CD4-positive, alpha-beta T cell treated with Interleukin-1 beta for 1 hour (primary cell): ENCODE results near the gene GAD1.

Source experiments
- DNase-seq, 2 donors: peaks; one replicate each; pipeline ENCODE4 v3.0.0-alpha.2; 2020 to 2022

GAD1 gene

GRCh38 chr2:170846314-170846713 is 29.6 kb downstream of the GAD1 start:
- DNase-seq = no peak

- DNase-seq = no peak
Observed at GRCh38 chr2:170847716-170848115, 31.0 kb downstream of the GAD1 start.

GRCh38 chr2:170848587-170848986 is 31.9 kb downstream of the GAD1 start:
- DNase-seq = no peak

GRCh38 chr2:170850251-170850650 is 33.6 kb downstream of the GAD1 start:
- DNase-seq = no peak

- no peak for DNase-seq
Observed at GRCh38 chr2:170851635-170852034, 34.9 kb downstream of the GAD1 start.

GRCh38 chr2:170856066-170856465 is 39.4 kb downstream of the GAD1 start:
- DNase-seq = no peak

- DNase-seq = no peak
Observed at GRCh38 chr2:170862286-170862902, 45.7 kb downstream of the GAD1 start.

- no peak for DNase-seq
Observed at GRCh38 chr2:170863087-170863486, 46.4 kb downstream of the GAD1 start.

- DNase-seq = no peak
Observed at GRCh38 chr2:170869036-170869435, 52.3 kb downstream of the GAD1 start.

- no peak for DNase-seq
Observed at GRCh38 chr2:170869461-170869860, 52.8 kb downstream of the GAD1 start.

- peak; percentile 52 to 73 for DNase-seq
Observed at GRCh38 chr2:170873035-170873692, 56.5 kb downstream of the GAD1 start.

- no peak for DNase-seq
Observed at GRCh38 chr2:170878066-170878465, 61.4 kb downstream of the GAD1 start.

- peak in 1 of 2 donors; percentile 7 for DNase-seq
Observed at GRCh38 chr2:170878505-170878904, 61.8 kb downstream of the GAD1 start.

GRCh38 chr2:170881840-170882239 is 65.2 kb downstream of the GAD1 start:
- no peak for DNase-seq

- no peak for DNase-seq
Observed at GRCh38 chr2:170882758-170883157, 66.1 kb downstream of the GAD1 start.

GRCh38 chr2:170883683-170884082 is 67.0 kb downstream of the GAD1 start:
- no peak for DNase-seq

GRCh38 chr2:170885130-170885791 is 68.6 kb downstream of the GAD1 start:
- no peak for DNase-seq

GRCh38 chr2:170886386-170886785 is 69.7 kb downstream of the GAD1 start:
- no peak for DNase-seq

- DNase-seq = no peak
Observed at GRCh38 chr2:170887496-170887895, 70.8 kb downstream of the GAD1 start.

GRCh38 chr2:170887896-170888295 is 71.2 kb downstream of the GAD1 start:
- DNase-seq = no peak

GRCh38 chr2:170891893-170892292 is 75.2 kb downstream of the GAD1 start:
- no peak for DNase-seq

- no peak for DNase-seq
Observed at GRCh38 chr2:170892391-170892951, 75.8 kb downstream of the GAD1 start.

GRCh38 chr2:170895023-170895757 is 78.5 kb downstream of the GAD1 start:
- DNase-seq = no peak
